Middle frontal gyrus (tissue), 1 donor: ENCODE measurements around the gene MBD2.

ENCODE experiments used
- DNase-seq: peaks from one replicate; pipeline ENCODE4 v3.0.0-alpha.2; 2015; ENCODE audit warnings: low spot score; ENCODE audit errors: extremely low spot score

MBD2 gene

DNA sequence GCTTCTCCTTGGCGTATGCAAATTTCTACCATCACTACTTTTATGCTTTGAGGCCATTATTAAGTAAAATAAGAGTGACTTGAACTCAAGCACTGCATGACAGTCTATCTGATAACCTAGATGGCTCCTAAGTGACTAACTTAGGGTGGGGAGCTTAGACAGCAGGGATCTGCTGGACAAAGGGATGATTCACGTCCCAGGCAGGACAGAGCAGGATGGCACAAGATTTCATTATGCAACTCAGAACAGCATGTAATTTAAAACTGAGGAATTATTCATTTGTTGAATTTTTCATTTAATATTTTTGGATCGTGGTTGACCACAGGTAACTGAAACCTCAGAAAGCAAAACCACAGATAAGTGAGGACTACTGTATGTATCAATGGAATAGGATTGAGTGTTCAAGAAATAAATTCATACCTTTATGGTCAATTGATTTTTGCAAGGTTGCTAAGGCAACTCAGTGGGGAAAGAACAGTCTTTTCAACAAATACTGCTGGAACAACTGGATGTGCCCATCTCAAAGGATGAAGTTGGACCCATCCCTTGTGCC lies 115.3 kb downstream of the MBD2 start:
- DNase-seq, result no peak

DNA sequence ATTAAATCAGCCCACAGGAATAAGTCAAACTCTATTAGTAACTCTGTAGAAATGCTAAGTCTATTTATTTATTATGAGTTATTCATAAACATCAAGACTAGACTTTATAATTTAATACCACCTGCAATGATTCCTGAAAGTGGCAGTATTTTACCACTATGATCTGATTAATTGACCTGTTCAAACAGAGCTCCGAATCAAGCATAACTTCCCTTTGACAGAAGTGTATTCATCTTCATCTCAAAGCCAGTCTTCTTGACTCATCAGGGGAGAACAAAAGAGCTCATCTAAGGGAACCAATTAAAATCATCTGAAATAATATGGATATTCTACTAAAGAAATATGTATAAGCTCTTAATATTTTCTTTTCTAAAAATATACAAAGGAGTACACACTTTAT lies 122.3 kb downstream of the MBD2 start:
- DNase-seq, result no peak
